HL-60 (cell line): ENCODE results near the gene MED15.

Experiments used
- TF ChIP-seq, protein P1 (sequence below): IDR thresholded peaks from one replicate; pipeline ENCODE4 v1.5.1; 2011; ENCODE audit warnings: low read length, control low read depth, inconsistent platforms; ENCODE audit not compliant: insufficient read depth
- TF ChIP-seq, protein P2 (sequence below): IDR thresholded peaks from 2 replicates; pipeline ENCODE4 v1.6.1; 2012; ENCODE audit warnings: low read depth; ENCODE audit not compliant: insufficient replicate concordance

DNA sequence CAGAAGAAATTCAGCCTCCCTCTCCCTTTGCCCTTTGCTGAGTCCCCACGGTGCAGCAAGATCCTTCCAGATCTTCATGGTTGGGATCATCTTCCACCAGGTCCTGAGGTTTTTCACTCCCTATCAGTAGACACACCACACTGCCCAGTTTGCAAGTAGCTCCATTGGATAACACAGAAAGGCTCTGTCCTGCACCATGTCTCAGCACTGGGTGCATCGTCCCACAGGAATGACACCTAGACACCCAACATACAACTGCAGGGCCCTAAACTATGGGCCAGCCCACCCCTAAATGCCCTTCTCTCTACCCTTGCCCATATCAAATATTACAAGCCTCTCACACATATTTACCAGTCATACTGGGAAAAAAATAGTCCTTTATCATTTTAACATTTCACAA is 21.2 kb upstream of the MED15 start:
- TF ChIP-seq, protein P1, sequence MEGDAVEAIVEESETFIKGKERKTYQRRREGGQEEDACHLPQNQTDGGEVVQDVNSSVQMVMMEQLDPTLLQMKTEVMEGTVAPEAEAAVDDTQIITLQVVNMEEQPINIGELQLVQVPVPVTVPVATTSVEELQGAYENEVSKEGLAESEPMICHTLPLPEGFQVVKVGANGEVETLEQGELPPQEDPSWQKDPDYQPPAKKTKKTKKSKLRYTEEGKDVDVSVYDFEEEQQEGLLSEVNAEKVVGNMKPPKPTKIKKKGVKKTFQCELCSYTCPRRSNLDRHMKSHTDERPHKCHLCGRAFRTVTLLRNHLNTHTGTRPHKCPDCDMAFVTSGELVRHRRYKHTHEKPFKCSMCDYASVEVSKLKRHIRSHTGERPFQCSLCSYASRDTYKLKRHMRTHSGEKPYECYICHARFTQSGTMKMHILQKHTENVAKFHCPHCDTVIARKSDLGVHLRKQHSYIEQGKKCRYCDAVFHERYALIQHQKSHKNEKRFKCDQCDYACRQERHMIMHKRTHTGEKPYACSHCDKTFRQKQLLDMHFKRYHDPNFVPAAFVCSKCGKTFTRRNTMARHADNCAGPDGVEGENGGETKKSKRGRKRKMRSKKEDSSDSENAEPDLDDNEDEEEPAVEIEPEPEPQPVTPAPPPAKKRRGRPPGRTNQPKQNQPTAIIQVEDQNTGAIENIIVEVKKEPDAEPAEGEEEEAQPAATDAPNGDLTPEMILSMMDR = no peak
- TF ChIP-seq, protein P2, sequence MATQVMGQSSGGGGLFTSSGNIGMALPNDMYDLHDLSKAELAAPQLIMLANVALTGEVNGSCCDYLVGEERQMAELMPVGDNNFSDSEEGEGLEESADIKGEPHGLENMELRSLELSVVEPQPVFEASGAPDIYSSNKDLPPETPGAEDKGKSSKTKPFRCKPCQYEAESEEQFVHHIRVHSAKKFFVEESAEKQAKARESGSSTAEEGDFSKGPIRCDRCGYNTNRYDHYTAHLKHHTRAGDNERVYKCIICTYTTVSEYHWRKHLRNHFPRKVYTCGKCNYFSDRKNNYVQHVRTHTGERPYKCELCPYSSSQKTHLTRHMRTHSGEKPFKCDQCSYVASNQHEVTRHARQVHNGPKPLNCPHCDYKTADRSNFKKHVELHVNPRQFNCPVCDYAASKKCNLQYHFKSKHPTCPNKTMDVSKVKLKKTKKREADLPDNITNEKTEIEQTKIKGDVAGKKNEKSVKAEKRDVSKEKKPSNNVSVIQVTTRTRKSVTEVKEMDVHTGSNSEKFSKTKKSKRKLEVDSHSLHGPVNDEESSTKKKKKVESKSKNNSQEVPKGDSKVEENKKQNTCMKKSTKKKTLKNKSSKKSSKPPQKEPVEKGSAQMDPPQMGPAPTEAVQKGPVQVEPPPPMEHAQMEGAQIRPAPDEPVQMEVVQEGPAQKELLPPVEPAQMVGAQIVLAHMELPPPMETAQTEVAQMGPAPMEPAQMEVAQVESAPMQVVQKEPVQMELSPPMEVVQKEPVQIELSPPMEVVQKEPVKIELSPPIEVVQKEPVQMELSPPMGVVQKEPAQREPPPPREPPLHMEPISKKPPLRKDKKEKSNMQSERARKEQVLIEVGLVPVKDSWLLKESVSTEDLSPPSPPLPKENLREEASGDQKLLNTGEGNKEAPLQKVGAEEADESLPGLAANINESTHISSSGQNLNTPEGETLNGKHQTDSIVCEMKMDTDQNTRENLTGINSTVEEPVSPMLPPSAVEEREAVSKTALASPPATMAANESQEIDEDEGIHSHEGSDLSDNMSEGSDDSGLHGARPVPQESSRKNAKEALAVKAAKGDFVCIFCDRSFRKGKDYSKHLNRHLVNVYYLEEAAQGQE = no peak
